ENCODE data around the gene PARD3. TPM values are rescaled to one million over a fixed set of nuclear protein-coding genes. Genes with fewer than 3 reads are reported as not detected.
A peak's percentile ranks its signal among the peaks of the same experiment; 100 is the strongest.

The PARD3 gene
- total and polyA plus RNA-seq, 2 donors (not counting 3 experiments of a cell fraction or from before 2014, with no cell fraction given), result 7.3 to 24.1 TPM

DNA sequence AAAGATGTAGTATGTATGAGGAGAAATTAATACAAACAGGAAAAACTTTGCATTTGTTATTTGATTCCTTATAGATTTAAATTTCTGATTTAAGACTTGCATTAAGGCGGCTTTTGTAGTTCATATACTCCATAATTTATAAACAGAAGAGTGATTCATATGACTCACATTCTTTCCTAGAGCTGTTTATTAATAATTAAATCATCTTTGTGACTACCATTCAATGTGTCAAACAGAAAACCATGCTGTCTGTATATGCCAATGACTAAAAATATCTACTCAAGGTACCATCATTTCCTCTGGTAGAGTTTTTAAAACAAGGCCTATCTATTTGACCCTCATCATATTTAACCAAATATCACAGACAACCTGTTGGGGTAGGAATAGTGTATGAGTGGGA lies 501.7 kb downstream of the PARD3 start:
- FAIRE-seq, result no peak
- BruUV-seq (replicated peaks), result no TSS peak

GRCh38 chr10:34311679-34312078 lies 503.4 kb downstream of the PARD3 start:
- H3K9me3 ChIP-seq (replicated peaks; ENCODE audit: control insufficient read depth, insufficient read depth, low read length), result no peaks in the 10 kb centered on the region
- peaks cover 2% of the 10 kb centered on the region for H3K4me1 ChIP-seq (ENCODE audit: control insufficient read depth, extremely low read depth, insufficient read depth, low read length)
- no peaks in the 10 kb centered on the region for H3K9me1 ChIP-seq (replicated peaks; ENCODE audit: control insufficient read depth, extremely low read depth, insufficient read depth, low read length)
- no peaks in the 10 kb centered on the region for H4K20me1 ChIP-seq (replicated peaks; ENCODE audit: control insufficient read depth, extremely low read depth, insufficient read depth, low read length)
- H3K79me2 ChIP-seq (ENCODE audit: control insufficient read depth, insufficient read depth, low read length), result no peaks in the 10 kb centered on the region
- no peaks in the 10 kb centered on the region for H3K36me3 ChIP-seq (ENCODE audit: control insufficient read depth in 2 of 2, extremely low read depth in 1 of 2, insufficient read depth in 2 of 2, low read length in 2 of 2)
- POLR2A ChIA-PET, result no interaction called here
- TF ChIP-seq POLR2AphosphoS5 (IDR thresholded peaks at IDR 0.05; ENCODE audit: insufficient read depth, low read depth, low read length) (no peak), MAX (IDR thresholded peaks at IDR 0.05; ENCODE audit: insufficient read depth, insufficient read length) (no peak), GATA2 (IDR thresholded peaks at IDR 0.05; ENCODE audit: insufficient read depth, insufficient read length, low read depth, low read length) (no peak), EZH2 (IDR thresholded peaks at IDR 0.05; ENCODE audit: borderline replicate concordance, low read depth, low read length, severe bottlenecking) (no peak), POLR2A (IDR thresholded peaks at IDR 0.05; ENCODE audit: low read depth, low read length) (no peak), FOS (IDR thresholded peaks at IDR 0.05; ENCODE audit: borderline replicate concordance, insufficient read depth, low read length) (no peak), MYC (IDR thresholded peaks at IDR 0.05; ENCODE audit: low read depth, low read length) (no peak), JUN (IDR thresholded peaks at IDR 0.05; ENCODE audit: borderline replicate concordance, insufficient read depth, insufficient read length, low read depth) (no peak)
- TF ChIP-seq, protein P1, sequence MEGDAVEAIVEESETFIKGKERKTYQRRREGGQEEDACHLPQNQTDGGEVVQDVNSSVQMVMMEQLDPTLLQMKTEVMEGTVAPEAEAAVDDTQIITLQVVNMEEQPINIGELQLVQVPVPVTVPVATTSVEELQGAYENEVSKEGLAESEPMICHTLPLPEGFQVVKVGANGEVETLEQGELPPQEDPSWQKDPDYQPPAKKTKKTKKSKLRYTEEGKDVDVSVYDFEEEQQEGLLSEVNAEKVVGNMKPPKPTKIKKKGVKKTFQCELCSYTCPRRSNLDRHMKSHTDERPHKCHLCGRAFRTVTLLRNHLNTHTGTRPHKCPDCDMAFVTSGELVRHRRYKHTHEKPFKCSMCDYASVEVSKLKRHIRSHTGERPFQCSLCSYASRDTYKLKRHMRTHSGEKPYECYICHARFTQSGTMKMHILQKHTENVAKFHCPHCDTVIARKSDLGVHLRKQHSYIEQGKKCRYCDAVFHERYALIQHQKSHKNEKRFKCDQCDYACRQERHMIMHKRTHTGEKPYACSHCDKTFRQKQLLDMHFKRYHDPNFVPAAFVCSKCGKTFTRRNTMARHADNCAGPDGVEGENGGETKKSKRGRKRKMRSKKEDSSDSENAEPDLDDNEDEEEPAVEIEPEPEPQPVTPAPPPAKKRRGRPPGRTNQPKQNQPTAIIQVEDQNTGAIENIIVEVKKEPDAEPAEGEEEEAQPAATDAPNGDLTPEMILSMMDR (IDR thresholded peaks at IDR 0.05; ENCODE audit: extremely low read depth in 1 of 2, insufficient read depth in 1 of 2, low read depth in 1 of 2, low read length in 2 of 2), result no peak
- BruUV-seq (replicated peaks), result no TSS peak
- DNase-seq (ENCODE audit: low read depth, low spot score), result no peak
- H3K4me3 ChIP-seq (replicated peaks in 1 of 3; ENCODE audit: insufficient read depth in 1 of 3, low read depth in 1 of 3, low read length in 3 of 3), result no peak overlapping the region
- H3K4me2 ChIP-seq (ENCODE audit: insufficient read depth, low read length), result no peak overlapping the region
- dilution Hi-C loops (cut with MboI; ENCODE audit: extremely low pct_ligation_motif_present, low sequenced_read_pairs) (no loop called here), intact Hi-C loops (cut with micrococcal nuclease) (no loop called here)
- H3K27me3 ChIP-seq (ENCODE audit: control insufficient read depth in 2 of 2, insufficient read depth in 2 of 2, low read length in 2 of 2), result no peaks in the 10 kb centered on the region
- CTCF ChIA-PET, result no interaction called here
- H3K27ac ChIP-seq (ENCODE audit: insufficient read depth, low read depth, low read length), result no peak overlapping the region
- no peak overlapping the region for H2AFZ ChIP-seq (ENCODE audit: low read depth, low read length)
- no peak overlapping the region for H3K9ac ChIP-seq (replicated peaks; ENCODE audit: extremely low read depth, insufficient read depth, low read length)
- FAIRE-seq, result no peak

More for the DNA sequence above, 501.7 kb downstream of the PARD3 start:
- Histone ChIP-seq H3K4me3 (replicated peaks in 1 of 3; ENCODE audit: insufficient read depth in 1 of 3, low read depth in 1 of 3, low read length in 3 of 3) (no peak overlapping the region), H3K36me3 (ENCODE audit: control insufficient read depth in 2 of 2, extremely low read depth in 1 of 2, insufficient read depth in 2 of 2, low read length in 2 of 2) (no peaks in the 10 kb centered on the region), H2AFZ (ENCODE audit: low read depth, low read length) (no peak overlapping the region), H3K4me2 (ENCODE audit: insufficient read depth, low read length) (no peak overlapping the region), H3K9ac (replicated peaks; ENCODE audit: extremely low read depth, insufficient read depth, low read length) (no peak overlapping the region), H3K4me1 (ENCODE audit: control insufficient read depth, extremely low read depth, insufficient read depth, low read length) (peaks cover 2% of the 10 kb centered on the region), H3K27ac (ENCODE audit: insufficient read depth, low read depth, low read length) (no peak overlapping the region), H3K79me2 (ENCODE audit: control insufficient read depth, insufficient read depth, low read length) (no peaks in the 10 kb centered on the region), H4K20me1 (replicated peaks; ENCODE audit: control insufficient read depth, extremely low read depth, insufficient read depth, low read length) (no peaks in the 10 kb centered on the region), H3K9me3 (replicated peaks; ENCODE audit: control insufficient read depth, insufficient read depth, low read length) (no peaks in the 10 kb centered on the region), H3K27me3 (ENCODE audit: control insufficient read depth in 2 of 2, insufficient read depth in 2 of 2, low read length in 2 of 2) (no peaks in the 10 kb centered on the region), H3K9me1 (replicated peaks; ENCODE audit: control insufficient read depth, extremely low read depth, insufficient read depth, low read length) (no peaks in the 10 kb centered on the region)
- no peak for TF ChIP-seq JUN (IDR thresholded peaks at IDR 0.05; ENCODE audit: borderline replicate concordance, insufficient read depth, insufficient read length, low read depth)
- TF ChIP-seq GATA2 (IDR thresholded peaks at IDR 0.05; ENCODE audit: insufficient read depth, insufficient read length, low read depth, low read length), result no peak
- TF ChIP-seq MYC (IDR thresholded peaks at IDR 0.05; ENCODE audit: low read depth, low read length), result no peak
- TF ChIP-seq POLR2A (IDR thresholded peaks at IDR 0.05; ENCODE audit: low read depth, low read length), result no peak
- TF ChIP-seq, protein P1 (IDR thresholded peaks at IDR 0.05; ENCODE audit: extremely low read depth in 1 of 2, insufficient read depth in 1 of 2, low read depth in 1 of 2, low read length in 2 of 2), result no peak
- peak; percentile 42 for TF ChIP-seq FOS (IDR thresholded peaks at IDR 0.05; ENCODE audit: borderline replicate concordance, insufficient read depth, low read length)
- no peak for DNase-seq (ENCODE audit: low read depth, low spot score)
- intact Hi-C loops (cut with micrococcal nuclease), result no loop called here
- dilution Hi-C loops (cut with MboI; ENCODE audit: extremely low pct_ligation_motif_present, low sequenced_read_pairs), result no loop called here
- ChIA-PET CTCF (interaction anchor here (0.6 to 1.4 kb wide), 4 partner anchors 10 to 75 kb away, joined by 3 to 5 read pairs (median 4); no protein-coding TSS in a partner anchor), POLR2A (no interaction called here)
